Activated naive CD4-positive, alpha-beta T cell treated with anti-CD3 and anti-CD28 coated beads, Interleukin-2, amount 50 U/mL, for 16 hours (primary cell): Measurements from ENCODE around the gene BIRC7.

ENCODE experiments used
- DNase-seq: peaks from one replicate; pipeline ENCODE4 v3.0.0-alpha.2; 2020

Gene BIRC7

GRCh38 chr20:63284544-63284949, 48.8 kb downstream of the BIRC7 start:
- DNase-seq: no peak

- DNase-seq: no peak
Observed at GRCh38 chr20:63284981-63285524, 49.3 kb downstream of the BIRC7 start.

- DNase-seq: no peak
Observed at GRCh38 chr20:63285636-63286615, 50.2 kb downstream of the BIRC7 start.

GRCh38 chr20:63286781-63287696, 51.3 kb downstream of the BIRC7 start:
- no peak for DNase-seq

- DNase-seq: no peak
Observed at GRCh38 chr20:63287697-63288580, 52.2 kb downstream of the BIRC7 start.

- DNase-seq: no peak
Observed at GRCh38 chr20:63288581-63289251, 53.0 kb downstream of the BIRC7 start.

GRCh38 chr20:63289311-63290135, 53.8 kb downstream of the BIRC7 start:
- no peak for DNase-seq
